HEK293 (cell line): ENCODE data around the gene COL15A1.
A peak's percentile ranks its signal among the peaks of the same experiment; 100 is the strongest.

Source experiments
- BCL11B ChIP-seq: fragments of 450-650 bp; formaldehyde crosslinking; IDR thresholded peaks from 2 replicates; pipeline ENCODE4 v1.5.1; 2016; ENCODE audit warnings: low read depth, missing biosample characterization, missing genetic modification characterization
- OSR2 ChIP-seq: fragments of 450-650 bp; formaldehyde crosslinking; IDR thresholded peaks from 2 replicates; pipeline ENCODE4 v1.5.1; 2016; ENCODE audit warnings: missing biosample characterization, missing genetic modification characterization
- SP2 ChIP-seq: fragments of 450-650 bp; formaldehyde crosslinking; IDR thresholded peaks from 2 replicates; pipeline ENCODE4 v1.5.1; 2016; ENCODE audit warnings: missing biosample characterization, missing genetic modification characterization
- TRIM28 ChIP-seq: IDR thresholded peaks from 2 replicates; pipeline ENCODE4 v1.6.1; 2011; ENCODE audit warnings: low read length, control low read depth, borderline replicate concordance
- YY1 ChIP-seq: fragments of 450-650 bp; formaldehyde crosslinking; IDR thresholded peaks from 2 replicates; pipeline ENCODE4 v1.5.1; 2018; ENCODE audit warnings: missing biosample characterization, missing genetic modification characterization
- ZEB2 ChIP-seq: fragments of 450-650 bp; formaldehyde crosslinking; IDR thresholded peaks from 2 replicates; pipeline ENCODE4 v1.5.1; 2016; ENCODE audit warnings: missing biosample characterization, missing genetic modification characterization
- ZFP41 ChIP-seq: fragments of 450-650 bp; formaldehyde crosslinking; IDR thresholded peaks from 2 replicates; pipeline ENCODE4 v1.5.1; 2016; ENCODE audit warnings: missing biosample characterization, missing genetic modification characterization, borderline replicate concordance
- ZFP69B ChIP-seq: fragments of 450-650 bp; formaldehyde crosslinking; IDR thresholded peaks from 2 replicates; pipeline ENCODE4 v1.5.1; 2016; ENCODE audit warnings: missing biosample characterization, missing genetic modification characterization
- ZNF169 ChIP-seq: fragments of 450-650 bp; formaldehyde crosslinking; IDR thresholded peaks from 2 replicates; pipeline ENCODE4 v1.5.1; 2016; ENCODE audit warnings: missing biosample characterization, missing genetic modification characterization
- ZNF184 ChIP-seq: fragments of 450-650 bp; IDR thresholded peaks from 2 replicates; pipeline ENCODE4 v1.5.1; 2018; ENCODE audit warnings: missing biosample characterization, mild to moderate bottlenecking, missing genetic modification characterization
- ZNF354C ChIP-seq: fragments of 450-650 bp; formaldehyde crosslinking; IDR thresholded peaks from 2 replicates; pipeline ENCODE4 v1.5.1; 2016; ENCODE audit warnings: missing biosample characterization, missing genetic modification characterization, low read depth, borderline replicate concordance
- ZNF48 ChIP-seq: fragments of 450-650 bp; formaldehyde crosslinking; IDR thresholded peaks from 2 replicates; pipeline ENCODE4 v1.5.1; 2016; ENCODE audit warnings: missing biosample characterization, missing genetic modification characterization
- ZSCAN16 ChIP-seq: fragments of 450-650 bp; formaldehyde crosslinking; IDR thresholded peaks from 2 replicates; pipeline ENCODE4 v1.5.1; 2016; ENCODE audit warnings: missing biosample characterization, missing genetic modification characterization
- TF ChIP-seq, protein P1 (sequence below): fragments of 450-650 bp; formaldehyde crosslinking; IDR thresholded peaks from 2 replicates; pipeline ENCODE4 v1.5.1; 2016; ENCODE audit warnings: missing biosample characterization, missing genetic modification characterization, borderline replicate concordance
- TF ChIP-seq, protein P2 (sequence below): fragments of 450-650 bp; IDR thresholded peaks from 2 replicates; pipeline ENCODE4 v1.5.1; 2018; ENCODE audit warnings: missing biosample characterization, missing genetic modification characterization
- TF ChIP-seq, protein P3 (sequence below): fragments of 450-650 bp; formaldehyde crosslinking; IDR thresholded peaks from 2 replicates; pipeline ENCODE4 v1.5.1; 2017; ENCODE audit warnings: missing biosample characterization, missing genetic modification characterization
- TF ChIP-seq, protein P4 (sequence below): fragments of 450-650 bp; formaldehyde crosslinking; IDR thresholded peaks from 2 replicates; pipeline ENCODE4 v1.5.1; 2016; ENCODE audit warnings: missing biosample characterization, missing genetic modification characterization
- TF ChIP-seq, protein P5 (sequence below): fragments of 450-650 bp; formaldehyde crosslinking; IDR thresholded peaks from 2 replicates; pipeline ENCODE4 v1.5.1; 2016; ENCODE audit warnings: missing biosample characterization, missing genetic modification characterization
- TF ChIP-seq, protein P6 (sequence below): fragments of 450-650 bp; formaldehyde crosslinking; IDR thresholded peaks from 2 replicates; pipeline ENCODE4 v1.5.1; 2016; ENCODE audit warnings: missing biosample characterization, missing genetic modification characterization
- TF ChIP-seq, protein P7 (sequence below): fragments of 450-650 bp; IDR thresholded peaks from 2 replicates; pipeline ENCODE4 v1.5.1; 2018; ENCODE audit warnings: missing biosample characterization, mild to moderate bottlenecking, missing genetic modification characterization
- TF ChIP-seq, protein P8 (sequence below): fragments of 450-650 bp; formaldehyde crosslinking; IDR thresholded peaks from 2 replicates; pipeline ENCODE4 v1.5.1; 2017; ENCODE audit warnings: missing biosample characterization, missing genetic modification characterization

The COL15A1 gene

DNA sequence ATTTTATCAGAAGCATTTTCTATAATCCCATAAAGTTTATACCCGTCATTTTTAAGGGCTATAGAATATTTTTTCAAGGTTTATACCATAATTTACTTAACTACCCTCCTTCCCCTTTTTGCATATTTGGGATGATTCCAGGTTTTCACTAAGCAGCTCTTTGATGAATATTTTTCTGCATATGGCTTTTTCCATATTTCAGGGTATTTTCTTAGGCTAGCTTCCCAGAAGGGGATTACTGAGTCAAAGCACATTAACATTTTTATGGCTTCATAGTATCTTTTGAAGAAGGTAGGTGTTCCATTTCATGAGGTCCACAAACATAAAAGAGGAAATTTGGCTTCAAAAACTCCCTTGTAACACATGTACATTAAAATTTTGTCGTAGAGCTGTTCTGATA is 14.6 kb upstream of the COL15A1 start (continued):
- TF ChIP-seq, protein P1, sequence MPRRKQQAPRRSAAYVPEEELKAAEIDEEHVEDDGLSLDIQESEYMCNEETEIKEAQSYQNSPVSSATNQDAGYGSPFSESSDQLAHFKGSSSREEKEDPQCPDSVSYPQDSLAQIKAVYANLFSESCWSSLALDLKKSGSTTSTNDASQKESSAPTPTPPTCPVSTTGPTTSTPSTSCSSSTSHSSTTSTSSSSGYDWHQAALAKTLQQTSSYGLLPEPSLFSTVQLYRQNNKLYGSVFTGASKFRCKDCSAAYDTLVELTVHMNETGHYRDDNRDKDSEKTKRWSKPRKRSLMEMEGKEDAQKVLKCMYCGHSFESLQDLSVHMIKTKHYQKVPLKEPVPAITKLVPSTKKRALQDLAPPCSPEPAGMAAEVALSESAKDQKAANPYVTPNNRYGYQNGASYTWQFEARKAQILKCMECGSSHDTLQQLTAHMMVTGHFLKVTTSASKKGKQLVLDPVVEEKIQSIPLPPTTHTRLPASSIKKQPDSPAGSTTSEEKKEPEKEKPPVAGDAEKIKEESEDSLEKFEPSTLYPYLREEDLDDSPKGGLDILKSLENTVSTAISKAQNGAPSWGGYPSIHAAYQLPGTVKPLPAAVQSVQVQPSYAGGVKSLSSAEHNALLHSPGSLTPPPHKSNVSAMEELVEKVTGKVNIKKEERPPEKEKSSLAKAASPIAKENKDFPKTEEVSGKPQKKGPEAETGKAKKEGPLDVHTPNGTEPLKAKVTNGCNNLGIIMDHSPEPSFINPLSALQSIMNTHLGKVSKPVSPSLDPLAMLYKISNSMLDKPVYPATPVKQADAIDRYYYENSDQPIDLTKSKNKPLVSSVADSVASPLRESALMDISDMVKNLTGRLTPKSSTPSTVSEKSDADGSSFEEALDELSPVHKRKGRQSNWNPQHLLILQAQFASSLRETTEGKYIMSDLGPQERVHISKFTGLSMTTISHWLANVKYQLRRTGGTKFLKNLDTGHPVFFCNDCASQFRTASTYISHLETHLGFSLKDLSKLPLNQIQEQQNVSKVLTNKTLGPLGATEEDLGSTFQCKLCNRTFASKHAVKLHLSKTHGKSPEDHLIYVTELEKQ (tag by site-specific recombination): no peak
- TF ChIP-seq, protein P2, sequence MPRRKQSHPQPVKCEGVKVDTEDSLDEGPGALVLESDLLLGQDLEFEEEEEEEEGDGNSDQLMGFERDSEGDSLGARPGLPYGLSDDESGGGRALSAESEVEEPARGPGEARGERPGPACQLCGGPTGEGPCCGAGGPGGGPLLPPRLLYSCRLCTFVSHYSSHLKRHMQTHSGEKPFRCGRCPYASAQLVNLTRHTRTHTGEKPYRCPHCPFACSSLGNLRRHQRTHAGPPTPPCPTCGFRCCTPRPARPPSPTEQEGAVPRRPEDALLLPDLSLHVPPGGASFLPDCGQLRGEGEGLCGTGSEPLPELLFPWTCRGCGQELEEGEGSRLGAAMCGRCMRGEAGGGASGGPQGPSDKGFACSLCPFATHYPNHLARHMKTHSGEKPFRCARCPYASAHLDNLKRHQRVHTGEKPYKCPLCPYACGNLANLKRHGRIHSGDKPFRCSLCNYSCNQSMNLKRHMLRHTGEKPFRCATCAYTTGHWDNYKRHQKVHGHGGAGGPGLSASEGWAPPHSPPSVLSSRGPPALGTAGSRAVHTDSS: no peak
- TF ChIP-seq ZFP69B (tag by site-specific recombination) (no peak), ZNF48 (tag by site-specific recombination) (no peak), SP2 (tag by site-specific recombination) (no peak), ZNF184 (tag by site-specific recombination) (no peak), OSR2 (tag by site-specific recombination) (peak; percentile 27; the same call in 1 of the 2 replicates), BCL11B (tag by site-specific recombination) (0 out of 2 replicates have a peak, but pooled peaks have one; percentile 43), YY1 (tag by site-specific recombination) (no peak), ZSCAN16 (tag by site-specific recombination) (no peak), ZFP41 (tag by site-specific recombination) (no peak), ZNF169 (tag by site-specific recombination) (no peak), TRIM28 (no peak), ZNF354C (tag by site-specific recombination) (no peak), ZEB2 (no peak)
- TF ChIP-seq, protein P3, sequence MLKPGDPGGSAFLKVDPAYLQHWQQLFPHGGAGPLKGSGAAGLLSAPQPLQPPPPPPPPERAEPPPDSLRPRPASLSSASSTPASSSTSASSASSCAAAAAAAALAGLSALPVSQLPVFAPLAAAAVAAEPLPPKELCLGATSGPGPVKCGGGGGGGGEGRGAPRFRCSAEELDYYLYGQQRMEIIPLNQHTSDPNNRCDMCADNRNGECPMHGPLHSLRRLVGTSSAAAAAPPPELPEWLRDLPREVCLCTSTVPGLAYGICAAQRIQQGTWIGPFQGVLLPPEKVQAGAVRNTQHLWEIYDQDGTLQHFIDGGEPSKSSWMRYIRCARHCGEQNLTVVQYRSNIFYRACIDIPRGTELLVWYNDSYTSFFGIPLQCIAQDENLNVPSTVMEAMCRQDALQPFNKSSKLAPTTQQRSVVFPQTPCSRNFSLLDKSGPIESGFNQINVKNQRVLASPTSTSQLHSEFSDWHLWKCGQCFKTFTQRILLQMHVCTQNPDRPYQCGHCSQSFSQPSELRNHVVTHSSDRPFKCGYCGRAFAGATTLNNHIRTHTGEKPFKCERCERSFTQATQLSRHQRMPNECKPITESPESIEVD (tag by site-specific recombination): peak; percentile 97
- TF ChIP-seq, protein P4, sequence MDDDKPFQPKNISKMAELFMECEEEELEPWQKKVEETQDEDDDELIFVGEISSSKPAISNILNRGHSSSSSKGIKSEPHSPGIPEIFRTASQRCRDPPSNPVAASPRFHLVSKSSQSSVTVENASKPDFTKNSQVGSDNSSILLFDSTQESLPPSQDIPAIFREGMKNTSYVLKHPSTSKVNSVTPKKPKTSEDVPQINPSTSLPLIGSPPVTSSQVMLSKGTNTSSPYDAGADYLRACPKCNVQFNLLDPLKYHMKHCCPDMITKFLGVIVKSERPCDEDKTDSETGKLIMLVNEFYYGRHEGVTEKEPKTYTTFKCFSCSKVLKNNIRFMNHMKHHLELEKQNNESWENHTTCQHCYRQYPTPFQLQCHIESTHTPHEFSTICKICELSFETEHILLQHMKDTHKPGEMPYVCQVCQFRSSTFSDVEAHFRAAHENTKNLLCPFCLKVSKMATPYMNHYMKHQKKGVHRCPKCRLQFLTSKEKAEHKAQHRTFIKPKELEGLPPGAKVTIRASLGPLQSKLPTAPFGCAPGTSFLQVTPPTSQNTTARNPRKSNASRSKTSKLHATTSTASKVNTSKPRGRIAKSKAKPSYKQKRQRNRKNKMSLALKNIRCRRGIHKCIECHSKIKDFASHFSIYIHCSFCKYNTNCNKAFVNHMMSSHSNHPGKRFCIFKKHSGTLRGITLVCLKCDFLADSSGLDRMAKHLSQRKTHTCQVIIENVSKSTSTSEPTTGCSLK (tag by site-specific recombination): no peak
- TF ChIP-seq, protein P5, sequence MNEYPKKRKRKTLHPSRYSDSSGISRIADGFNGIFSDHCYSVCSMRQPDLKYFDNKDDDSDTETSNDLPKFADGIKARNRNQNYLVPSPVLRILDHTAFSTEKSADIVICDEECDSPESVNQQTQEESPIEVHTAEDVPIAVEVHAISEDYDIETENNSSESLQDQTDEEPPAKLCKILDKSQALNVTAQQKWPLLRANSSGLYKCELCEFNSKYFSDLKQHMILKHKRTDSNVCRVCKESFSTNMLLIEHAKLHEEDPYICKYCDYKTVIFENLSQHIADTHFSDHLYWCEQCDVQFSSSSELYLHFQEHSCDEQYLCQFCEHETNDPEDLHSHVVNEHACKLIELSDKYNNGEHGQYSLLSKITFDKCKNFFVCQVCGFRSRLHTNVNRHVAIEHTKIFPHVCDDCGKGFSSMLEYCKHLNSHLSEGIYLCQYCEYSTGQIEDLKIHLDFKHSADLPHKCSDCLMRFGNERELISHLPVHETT (tag by site-specific recombination): no peak
- TF ChIP-seq, protein P6, sequence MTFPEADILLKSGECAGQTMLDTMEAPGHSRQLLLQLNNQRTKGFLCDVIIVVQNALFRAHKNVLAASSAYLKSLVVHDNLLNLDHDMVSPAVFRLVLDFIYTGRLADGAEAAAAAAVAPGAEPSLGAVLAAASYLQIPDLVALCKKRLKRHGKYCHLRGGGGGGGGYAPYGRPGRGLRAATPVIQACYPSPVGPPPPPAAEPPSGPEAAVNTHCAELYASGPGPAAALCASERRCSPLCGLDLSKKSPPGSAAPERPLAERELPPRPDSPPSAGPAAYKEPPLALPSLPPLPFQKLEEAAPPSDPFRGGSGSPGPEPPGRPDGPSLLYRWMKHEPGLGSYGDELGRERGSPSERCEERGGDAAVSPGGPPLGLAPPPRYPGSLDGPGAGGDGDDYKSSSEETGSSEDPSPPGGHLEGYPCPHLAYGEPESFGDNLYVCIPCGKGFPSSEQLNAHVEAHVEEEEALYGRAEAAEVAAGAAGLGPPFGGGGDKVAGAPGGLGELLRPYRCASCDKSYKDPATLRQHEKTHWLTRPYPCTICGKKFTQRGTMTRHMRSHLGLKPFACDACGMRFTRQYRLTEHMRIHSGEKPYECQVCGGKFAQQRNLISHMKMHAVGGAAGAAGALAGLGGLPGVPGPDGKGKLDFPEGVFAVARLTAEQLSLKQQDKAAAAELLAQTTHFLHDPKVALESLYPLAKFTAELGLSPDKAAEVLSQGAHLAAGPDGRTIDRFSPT (tag by site-specific recombination): 0 out of 2 replicates have a peak, but pooled peaks have one; percentile 27
- TF ChIP-seq, protein P7, sequence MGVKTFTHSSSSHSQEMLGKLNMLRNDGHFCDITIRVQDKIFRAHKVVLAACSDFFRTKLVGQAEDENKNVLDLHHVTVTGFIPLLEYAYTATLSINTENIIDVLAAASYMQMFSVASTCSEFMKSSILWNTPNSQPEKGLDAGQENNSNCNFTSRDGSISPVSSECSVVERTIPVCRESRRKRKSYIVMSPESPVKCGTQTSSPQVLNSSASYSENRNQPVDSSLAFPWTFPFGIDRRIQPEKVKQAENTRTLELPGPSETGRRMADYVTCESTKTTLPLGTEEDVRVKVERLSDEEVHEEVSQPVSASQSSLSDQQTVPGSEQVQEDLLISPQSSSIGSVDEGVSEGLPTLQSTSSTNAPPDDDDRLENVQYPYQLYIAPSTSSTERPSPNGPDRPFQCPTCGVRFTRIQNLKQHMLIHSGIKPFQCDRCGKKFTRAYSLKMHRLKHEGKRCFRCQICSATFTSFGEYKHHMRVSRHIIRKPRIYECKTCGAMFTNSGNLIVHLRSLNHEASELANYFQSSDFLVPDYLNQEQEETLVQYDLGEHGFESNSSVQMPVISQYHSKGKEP (tag by site-specific recombination): peak; percentile 32; the same call in 1 of the 2 replicates
- TF ChIP-seq, protein P8, sequence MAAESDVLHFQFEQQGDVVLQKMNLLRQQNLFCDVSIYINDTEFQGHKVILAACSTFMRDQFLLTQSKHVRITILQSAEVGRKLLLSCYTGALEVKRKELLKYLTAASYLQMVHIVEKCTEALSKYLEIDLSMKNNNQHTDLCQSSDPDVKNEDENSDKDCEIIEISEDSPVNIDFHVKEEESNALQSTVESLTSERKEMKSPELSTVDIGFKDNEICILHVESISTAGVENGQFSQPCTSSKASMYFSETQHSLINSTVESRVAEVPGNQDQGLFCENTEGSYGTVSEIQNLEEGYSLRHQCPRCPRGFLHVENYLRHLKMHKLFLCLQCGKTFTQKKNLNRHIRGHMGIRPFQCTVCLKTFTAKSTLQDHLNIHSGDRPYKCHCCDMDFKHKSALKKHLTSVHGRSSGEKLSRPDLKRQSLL (tag by site-specific recombination): no peak
